Fibroblast of skin of scalp (primary cell): Measurements from ENCODE around the gene APOL1.
A peak's percentile ranks its signal among the peaks of the same experiment; 100 is the strongest.
"Not testable (repeated sequence)": the region's sequence is repeated elsewhere in the genome, so short reads cannot be mapped to it uniquely, and the experiment has no call there.

Experiments used
- DNase-seq: peaks from one replicate; pipeline ENCODE4 v3.0.0-alpha.2; 2013

The APOL1 gene

GRCh38 chr22:36246718-36247117 lies 6.2 kb upstream of the APOL1 start:
- no peak for DNase-seq

GRCh38 chr22:36247955-36248354 lies 5.0 kb upstream of the APOL1 start:
- DNase-seq, result no peak

GRCh38 chr22:36249160-36249559 lies 3.8 kb upstream of the APOL1 start:
- no peak for DNase-seq

DNA sequence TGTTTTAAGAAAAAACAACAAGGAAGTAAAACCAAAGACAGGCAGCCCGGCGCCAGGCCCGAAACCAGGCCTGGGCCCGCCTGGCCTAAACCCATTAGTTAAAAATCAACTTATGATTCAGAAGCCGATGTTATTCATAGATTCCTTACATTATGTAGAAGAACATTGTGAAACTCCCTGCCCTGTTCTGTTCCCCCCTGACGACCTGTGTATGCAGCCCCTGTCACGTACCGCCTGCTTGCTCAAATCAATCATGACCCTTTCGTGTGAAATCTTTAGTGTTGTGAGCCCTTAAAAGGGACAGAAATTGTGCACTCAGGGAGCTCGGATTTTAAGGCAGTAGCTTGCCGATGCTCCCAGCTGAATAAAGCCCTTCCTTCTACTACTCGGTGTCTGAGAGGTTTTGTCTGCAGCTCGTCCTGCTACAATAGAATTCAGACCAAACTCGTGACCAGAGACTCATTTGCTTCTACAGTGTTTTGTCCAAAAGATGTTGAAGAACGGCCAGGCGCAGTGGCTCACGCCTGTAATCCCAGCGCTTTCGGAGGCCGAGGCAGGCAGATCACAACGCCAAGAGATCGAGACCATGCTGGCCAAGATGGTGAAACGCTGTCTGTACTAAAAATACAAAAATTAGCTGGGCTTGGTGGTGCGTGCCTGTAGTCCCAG lies 2.5 kb upstream of the APOL1 start:
- DNase-seq, result not testable (repeated sequence)

DNA sequence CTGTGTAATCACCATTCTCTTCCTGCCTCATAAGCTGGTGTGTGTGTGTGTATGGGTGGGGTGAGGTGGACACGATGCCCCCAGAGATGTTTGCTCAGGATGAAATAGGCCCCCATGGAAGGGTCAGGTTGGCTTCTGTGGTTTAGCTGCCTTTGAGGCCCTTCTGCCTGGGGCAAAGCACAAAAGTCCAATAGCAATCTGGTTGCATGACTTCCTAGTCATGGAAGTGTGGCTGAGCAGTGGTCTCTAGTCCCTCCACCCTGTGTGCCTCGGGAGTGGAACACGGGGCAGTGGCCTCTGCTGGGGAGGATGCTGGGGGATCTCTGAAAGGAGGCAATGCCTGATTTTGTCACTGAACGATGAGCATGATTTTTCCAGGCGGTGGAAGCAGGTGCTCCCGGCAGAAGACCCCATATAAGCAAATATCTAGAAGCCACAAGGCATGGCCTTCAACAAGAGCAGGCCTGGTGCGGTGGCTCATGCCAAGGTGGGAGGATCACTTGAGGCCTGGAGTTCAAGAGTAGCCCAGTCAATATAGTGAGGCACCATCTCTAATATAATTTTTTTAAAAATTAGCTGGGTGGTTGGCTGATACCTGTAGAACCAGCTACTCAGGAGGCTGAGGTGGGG lies 839 bp upstream of the APOL1 start:
- not testable (repeated sequence) for DNase-seq

- DNase-seq, result no peak
Observed at GRCh38 chr22:36253523-36254490, 874 bp downstream of the APOL1 start.

DNA sequence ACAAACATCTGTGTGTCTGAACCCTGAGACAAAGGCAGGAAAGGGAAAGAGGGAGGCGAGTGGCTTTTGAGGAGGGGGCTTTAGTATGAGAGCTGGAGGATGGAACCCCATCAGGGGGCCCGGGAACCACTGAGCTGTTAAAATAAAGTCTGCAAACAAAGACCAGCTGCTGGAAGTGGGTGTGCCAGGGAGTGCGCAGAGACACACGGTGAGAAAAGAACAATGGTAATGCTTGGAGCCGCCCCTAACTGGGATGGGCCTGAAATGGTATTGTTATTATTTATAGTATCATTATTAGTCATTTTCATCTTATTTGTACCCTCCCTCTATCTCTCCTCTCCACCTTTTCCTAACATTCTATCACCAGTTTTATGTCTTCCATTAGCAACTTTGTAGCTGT lies 2.6 kb downstream of the APOL1 start:
- DNase-seq, result not testable (repeated sequence)

GRCh38 chr22:36256478-36256877 lies 3.5 kb downstream of the APOL1 start:
- DNase-seq, result no peak

DNA sequence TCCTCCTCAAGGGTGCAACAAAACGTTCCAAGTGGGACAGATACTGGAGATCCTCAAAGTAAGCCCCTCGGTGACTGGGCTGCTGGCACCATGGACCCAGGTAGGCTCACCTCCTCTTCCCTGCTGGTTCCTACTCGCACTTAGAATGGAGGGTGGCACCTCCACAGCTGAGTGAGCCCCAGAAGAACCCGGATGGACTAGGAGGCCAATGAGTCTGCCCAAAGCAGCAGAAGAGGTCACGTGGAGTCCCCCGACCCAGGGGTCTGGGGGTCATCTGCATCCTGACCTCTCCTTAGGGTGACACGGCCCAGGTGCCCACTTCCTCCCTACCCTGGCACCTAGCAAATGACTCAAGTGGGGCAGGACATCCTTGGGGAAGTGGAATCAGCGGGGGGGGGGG lies 4.4 kb downstream of the APOL1 start:
- no peak for DNase-seq

- no peak for DNase-seq
Observed at GRCh38 chr22:36257948-36258670, 5.2 kb downstream of the APOL1 start.

- DNase-seq, result peak; percentile 64
Observed at GRCh38 chr22:36258701-36259614, 6.0 kb downstream of the APOL1 start.

DNA sequence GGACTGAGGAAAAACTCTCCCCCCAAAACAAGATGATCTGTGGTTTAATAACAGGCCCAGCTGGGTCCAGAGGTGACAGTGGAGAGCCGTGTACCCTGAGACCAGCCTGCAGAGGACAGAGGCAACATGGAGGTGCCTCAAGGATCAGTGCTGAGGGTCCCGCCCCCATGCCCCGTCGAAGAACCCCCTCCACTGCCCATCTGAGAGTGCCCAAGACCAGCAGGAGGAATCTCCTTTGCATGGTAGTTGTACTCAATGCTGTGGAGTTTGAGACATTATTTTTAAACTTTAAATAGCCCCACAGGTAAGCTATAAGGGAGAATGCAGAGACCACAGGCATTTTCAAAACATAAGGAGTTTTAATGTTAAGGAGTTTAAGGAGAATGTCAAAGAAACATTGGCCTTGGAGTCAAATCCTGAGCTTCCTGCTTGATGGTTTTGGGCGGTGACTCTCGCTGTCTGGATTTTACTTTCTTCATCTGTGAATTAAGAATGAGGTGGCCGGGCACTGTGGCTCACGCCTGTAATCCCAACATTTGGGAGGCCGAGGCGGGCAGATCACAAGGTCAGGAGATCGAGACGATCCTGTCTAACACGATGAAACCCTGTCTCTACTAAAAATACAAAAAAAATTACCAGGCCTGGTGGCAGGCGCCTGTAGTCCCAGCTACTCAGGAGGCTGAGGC lies 6.8 kb downstream of the APOL1 start:
- no peak for DNase-seq

- DNase-seq, result not testable (repeated sequence)
Observed at GRCh38 chr22:36261675-36262074, 8.7 kb downstream of the APOL1 start.

DNA sequence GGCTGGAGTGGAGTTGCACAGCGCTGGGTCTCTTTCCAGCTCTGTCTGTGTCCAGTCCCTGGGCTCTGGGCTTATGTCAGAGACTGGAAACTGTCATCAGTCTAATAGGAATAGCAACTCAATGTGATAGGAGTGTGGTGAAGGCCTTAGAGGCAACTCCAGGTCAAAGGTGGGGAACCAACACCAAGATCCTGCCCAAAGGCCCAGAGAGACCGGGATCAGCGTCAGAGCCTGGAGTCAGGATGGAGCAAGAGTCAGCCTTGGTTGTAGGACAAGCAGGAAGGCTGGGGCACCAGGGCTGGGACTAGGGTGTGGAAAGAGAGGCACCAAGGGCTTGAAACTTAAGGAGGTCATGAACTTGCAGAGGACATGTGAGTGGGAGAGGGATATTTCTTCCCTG lies 9.4 kb downstream of the APOL1 start:
- DNase-seq, result not testable (repeated sequence)

GRCh38 chr22:36263216-36263673 lies 10.3 kb downstream of the APOL1 start:
- not testable (repeated sequence) for DNase-seq

DNA sequence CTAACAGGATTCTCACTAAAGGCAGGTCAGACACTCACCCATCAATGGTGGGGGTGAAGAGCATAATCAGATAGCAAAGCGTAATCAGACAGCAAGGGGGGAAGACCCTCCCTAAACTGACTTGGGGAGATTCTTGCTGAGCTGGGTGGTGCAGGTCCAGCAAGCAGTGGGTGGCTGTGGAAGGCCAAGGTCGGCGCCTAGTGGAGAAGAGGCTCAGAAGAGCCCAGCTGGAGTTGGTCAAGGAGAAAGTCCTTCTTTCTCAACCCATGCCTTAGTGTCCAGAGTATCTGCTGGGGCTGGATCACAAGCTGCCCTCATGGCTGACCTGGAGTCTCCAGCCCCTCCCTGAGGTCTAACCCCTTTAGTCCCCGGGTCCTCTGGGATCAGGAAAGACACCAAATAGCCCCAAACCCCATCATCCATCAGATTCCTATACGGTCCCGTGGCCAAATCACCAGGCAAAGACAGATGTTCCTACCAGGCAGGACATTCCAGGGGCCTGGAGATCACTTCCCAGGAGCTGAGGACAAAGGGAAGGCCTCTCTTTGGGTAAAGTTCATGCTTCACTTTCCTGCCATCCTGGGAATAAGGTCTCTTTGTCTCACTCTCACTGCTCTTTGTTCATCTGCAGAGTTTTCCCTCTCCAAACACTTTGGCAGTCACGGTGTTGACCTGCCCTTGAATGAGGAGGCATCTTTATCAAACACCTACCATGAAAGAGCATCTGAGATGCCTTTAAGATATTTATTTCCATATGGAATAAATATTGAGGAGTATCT lies 11.1 kb downstream of the APOL1 start:
- not testable (repeated sequence) for DNase-seq

GRCh38 chr22:36267058-36267457 lies 14.1 kb downstream of the APOL1 start:
- DNase-seq, result no peak

GRCh38 chr22:36267896-36268485 lies 15.1 kb downstream of the APOL1 start:
- DNase-seq, result no peak

GRCh38 chr22:36271231-36271630 lies 18.3 kb downstream of the APOL1 start:
- not testable (repeated sequence) for DNase-seq
